Keratinocyte (primary cell): ENCODE results near the gene NR1H3.

ENCODE experiments used
- EZH2 ChIP-seq: IDR thresholded peaks from one replicate; pipeline ENCODE4 v1.6.1; 2012; ENCODE audit warnings: inconsistent platforms, mild to moderate bottlenecking, low read length, moderate library complexity
- TF ChIP-seq, protein P1 (sequence below), 3 experiments: IDR thresholded peaks in 1 of 3; conservative IDR thresholded peaks in 1 of 3; optimal IDR thresholded peaks in 1 of 3; 2 replicates in 2 of 3; 3 replicates in 1 of 3; pipeline versions ENCODE3 to v1.5.1; 2011; ENCODE audit warnings: low read length in 3 of 3, mild to moderate bottlenecking in 3 of 3, moderate library complexity in 2 of 3, control low read depth in 1 of 3, inconsistent platforms in 1 of 3; ENCODE audit not compliant: insufficient read depth in 2 of 3; ENCODE audit errors: extremely low read depth in 1 of 3

GRCh38 chr11:47216121-47216798 lies 41.5 kb upstream of the NR1H3 start:
- TF ChIP-seq, protein P1, sequence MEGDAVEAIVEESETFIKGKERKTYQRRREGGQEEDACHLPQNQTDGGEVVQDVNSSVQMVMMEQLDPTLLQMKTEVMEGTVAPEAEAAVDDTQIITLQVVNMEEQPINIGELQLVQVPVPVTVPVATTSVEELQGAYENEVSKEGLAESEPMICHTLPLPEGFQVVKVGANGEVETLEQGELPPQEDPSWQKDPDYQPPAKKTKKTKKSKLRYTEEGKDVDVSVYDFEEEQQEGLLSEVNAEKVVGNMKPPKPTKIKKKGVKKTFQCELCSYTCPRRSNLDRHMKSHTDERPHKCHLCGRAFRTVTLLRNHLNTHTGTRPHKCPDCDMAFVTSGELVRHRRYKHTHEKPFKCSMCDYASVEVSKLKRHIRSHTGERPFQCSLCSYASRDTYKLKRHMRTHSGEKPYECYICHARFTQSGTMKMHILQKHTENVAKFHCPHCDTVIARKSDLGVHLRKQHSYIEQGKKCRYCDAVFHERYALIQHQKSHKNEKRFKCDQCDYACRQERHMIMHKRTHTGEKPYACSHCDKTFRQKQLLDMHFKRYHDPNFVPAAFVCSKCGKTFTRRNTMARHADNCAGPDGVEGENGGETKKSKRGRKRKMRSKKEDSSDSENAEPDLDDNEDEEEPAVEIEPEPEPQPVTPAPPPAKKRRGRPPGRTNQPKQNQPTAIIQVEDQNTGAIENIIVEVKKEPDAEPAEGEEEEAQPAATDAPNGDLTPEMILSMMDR (optimal IDR thresholded peaks at IDR 0.05 in 1 of 3, IDR thresholded peaks at IDR 0.05 in 1 of 3, conservative IDR thresholded peaks at IDR 0.05 in 1 of 3; ENCODE audit: extremely low read depth in 1 of 3, insufficient read depth in 2 of 3, low read length in 3 of 3) = peak in 1 of 3 experiments; percentile 22
- no peak for TF ChIP-seq EZH2
